Amygdala (tissue), 56 donors: ENCODE results near the gene FLRT1.

ENCODE experiments used
- DNase-seq, 56 donors: peaks; one replicate each; lab custom pipeline; 2025; lab: John Stamatoyannopoulos, UW

The FLRT1 gene

GRCh38 chr11:64022125-64022784, 13.5 kb upstream of the FLRT1 start:
- DNase-seq, result no peak

GRCh38 chr11:64023712-64024710, 11.7 kb upstream of the FLRT1 start:
- no peak for DNase-seq

GRCh38 chr11:64025205-64025604, 10.5 kb upstream of the FLRT1 start:
- DNase-seq, result no peak

GRCh38 chr11:64026575-64027205, 9.0 kb upstream of the FLRT1 start:
- no peak for DNase-seq

- no peak for DNase-seq
These were observed 7.9 kb upstream of the FLRT1 start for GRCh38 chr11:64027651-64028397.

GRCh38 chr11:64028398-64029115, 7.2 kb upstream of the FLRT1 start:
- peak in 15 of 56 donors; percentile 11 to 62 (median 28) for DNase-seq

- no peak for DNase-seq
These were observed 6.0 kb upstream of the FLRT1 start for GRCh38 chr11:64029773-64030172.

- DNase-seq, result no peak
These were observed 4.7 kb upstream of the FLRT1 start for GRCh38 chr11:64031001-64031400.

GRCh38 chr11:64032050-64032449, 3.7 kb upstream of the FLRT1 start:
- DNase-seq, result no peak

- no peak for DNase-seq
These were observed 1.3 kb upstream of the FLRT1 start for GRCh38 chr11:64034411-64034811.

GRCh38 chr11:64035081-64035524, 628 bp upstream of the FLRT1 start:
- peak in 1 of 56 donors; percentile 34 for DNase-seq

GRCh38 chr11:64036087-64037026, 626 bp downstream of the FLRT1 start:
- peak in 19 of 56 donors; percentile 21 to 62 (median 48) for DNase-seq

GRCh38 chr11:64037027-64037634, 1.4 kb downstream of the FLRT1 start:
- peak in 2 of 56 donors; percentile 21 to 40 for DNase-seq

GRCh38 chr11:64038500-64038899, 2.8 kb downstream of the FLRT1 start:
- DNase-seq, result no peak

- DNase-seq, result no peak
These were observed 3.4 kb downstream of the FLRT1 start for GRCh38 chr11:64039012-64039665.

- peak in 42 of 56 donors; percentile 21 to 80 (median 56) for DNase-seq
These were observed 5.1 kb downstream of the FLRT1 start for GRCh38 chr11:64040684-64041322.

GRCh38 chr11:64041846-64042245, 6.1 kb downstream of the FLRT1 start:
- no peak for DNase-seq
